Nephron (organoid): ENCODE results near the gene FKBP14.

Source experiments
- H3K27ac Mint-ChIP-seq, 3 experiments: 2 replicates each; pipeline ENCODE4 v1.8.0; 2020; ENCODE audit warnings: mixed read lengths in 3 of 3, mild to moderate bottlenecking in 2 of 3, moderate library complexity in 1 of 3
- H3K27me3 Mint-ChIP-seq: 2 replicates; pipeline ENCODE4 v1.8.0; 2021; ENCODE audit warnings: low read depth, mild to moderate bottlenecking, moderate library complexity, mixed read lengths
- H3K36me3 Mint-ChIP-seq: 2 replicates; pipeline ENCODE4 v1.8.0; 2020; ENCODE audit warnings: low read depth, mixed read lengths
- H3K4me1 Mint-ChIP-seq: 2 replicates; pipeline ENCODE4 v1.8.0; 2020; ENCODE audit warnings: mixed read lengths
- H3K4me3 Mint-ChIP-seq, 3 experiments: 2 replicates each; pipeline ENCODE4 v1.8.0; 2020; ENCODE audit warnings: mild to moderate bottlenecking in 3 of 3, mixed read lengths in 3 of 3, moderate library complexity in 2 of 3
- H3K9me3 Mint-ChIP-seq: 2 replicates; pipeline ENCODE4 v1.8.0; 2020; ENCODE audit warnings: mixed read lengths
- TF ChIP-seq, protein P1 (sequence below), 3 experiments: fragments of 200-600 bp; sonication (generic); IDR thresholded peaks; one replicate each; pipeline ENCODE4 v1.5.0; 2021; ENCODE audit warnings: antibody characterized with exemption in 3 of 3; ENCODE audit not compliant: unreplicated experiment in 3 of 3

Gene FKBP14

DNA sequence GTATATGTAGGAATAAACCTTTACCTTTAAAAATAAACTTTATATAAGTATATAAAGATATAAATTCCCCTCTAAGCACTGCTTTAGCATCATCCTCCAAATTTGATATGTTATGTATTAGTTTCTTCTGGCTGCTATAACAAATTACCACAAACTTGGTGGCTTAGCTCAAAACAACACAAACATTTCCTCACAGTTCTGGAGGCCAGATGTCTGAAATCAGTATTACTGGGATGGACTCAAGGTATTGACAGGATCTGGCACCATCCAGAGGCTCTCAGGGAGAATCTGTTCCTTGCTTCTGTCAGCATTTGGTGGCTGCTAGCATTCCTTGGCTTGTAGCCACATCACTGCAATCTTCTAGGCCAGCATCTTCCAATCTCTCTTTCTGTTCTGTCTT is 30.2 kb downstream of the FKBP14 start:
- TF ChIP-seq, protein P1, sequence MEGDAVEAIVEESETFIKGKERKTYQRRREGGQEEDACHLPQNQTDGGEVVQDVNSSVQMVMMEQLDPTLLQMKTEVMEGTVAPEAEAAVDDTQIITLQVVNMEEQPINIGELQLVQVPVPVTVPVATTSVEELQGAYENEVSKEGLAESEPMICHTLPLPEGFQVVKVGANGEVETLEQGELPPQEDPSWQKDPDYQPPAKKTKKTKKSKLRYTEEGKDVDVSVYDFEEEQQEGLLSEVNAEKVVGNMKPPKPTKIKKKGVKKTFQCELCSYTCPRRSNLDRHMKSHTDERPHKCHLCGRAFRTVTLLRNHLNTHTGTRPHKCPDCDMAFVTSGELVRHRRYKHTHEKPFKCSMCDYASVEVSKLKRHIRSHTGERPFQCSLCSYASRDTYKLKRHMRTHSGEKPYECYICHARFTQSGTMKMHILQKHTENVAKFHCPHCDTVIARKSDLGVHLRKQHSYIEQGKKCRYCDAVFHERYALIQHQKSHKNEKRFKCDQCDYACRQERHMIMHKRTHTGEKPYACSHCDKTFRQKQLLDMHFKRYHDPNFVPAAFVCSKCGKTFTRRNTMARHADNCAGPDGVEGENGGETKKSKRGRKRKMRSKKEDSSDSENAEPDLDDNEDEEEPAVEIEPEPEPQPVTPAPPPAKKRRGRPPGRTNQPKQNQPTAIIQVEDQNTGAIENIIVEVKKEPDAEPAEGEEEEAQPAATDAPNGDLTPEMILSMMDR (IDR thresholded peaks at IDR 0.05; ENCODE audit: unreplicated experiment in 3 of 3) = no peak
- no peaks in the 10 kb centered on the region for H3K4me1 Mint-ChIP-seq
- no peaks in the 10 kb centered on the region for H3K27me3 Mint-ChIP-seq
- H3K36me3 Mint-ChIP-seq = peaks cover 18% of the 10 kb centered on the region
- H3K4me3 Mint-ChIP-seq = no peak overlapping the region
- H3K27ac Mint-ChIP-seq = no peak overlapping the region
- H3K9me3 Mint-ChIP-seq = peaks cover 30% of the 10 kb centered on the region

GRCh38 chr7:29995652-29996051 is 30.9 kb downstream of the FKBP14 start:
- TF ChIP-seq, protein P1 (IDR thresholded peaks at IDR 0.05; ENCODE audit: unreplicated experiment in 3 of 3) = no peak
- no peak overlapping the region for H3K27ac Mint-ChIP-seq
- peaks cover 18% of the 10 kb centered on the region for H3K36me3 Mint-ChIP-seq
- peaks cover 34% of the 10 kb centered on the region for H3K9me3 Mint-ChIP-seq
- H3K4me1 Mint-ChIP-seq = no peaks in the 10 kb centered on the region
- no peak overlapping the region for H3K4me3 Mint-ChIP-seq
- H3K27me3 Mint-ChIP-seq = no peaks in the 10 kb centered on the region

- H3K36me3 Mint-ChIP-seq = peaks cover 18% of the 10 kb centered on the region
- TF ChIP-seq, protein P1 (IDR thresholded peaks at IDR 0.05; ENCODE audit: unreplicated experiment in 3 of 3) = no peak
- H3K27ac Mint-ChIP-seq = no peak overlapping the region
- peaks cover 10% of the 10 kb centered on the region for H3K4me1 Mint-ChIP-seq
- H3K9me3 Mint-ChIP-seq = peaks cover 34% of the 10 kb centered on the region
- H3K27me3 Mint-ChIP-seq = no peaks in the 10 kb centered on the region
- no peak overlapping the region for H3K4me3 Mint-ChIP-seq
Measured at GRCh38 chr7:29993140-29993539, 33.4 kb downstream of the FKBP14 start.

GRCh38 chr7:29991937-29992336 is 34.6 kb downstream of the FKBP14 start:
- Mint-ChIP-seq H3K9me3 (peaks cover 29% of the 10 kb centered on the region), H3K4me3 (peak overlapping the region; percentile 24 to 46 (median 41)), H3K4me1 (peaks cover 20% of the 10 kb centered on the region), H3K36me3 (peaks cover 17% of the 10 kb centered on the region), H3K27me3 (no peaks in the 10 kb centered on the region), H3K27ac (no peak overlapping the region)
- TF ChIP-seq, protein P1 (IDR thresholded peaks at IDR 0.05; ENCODE audit: unreplicated experiment in 3 of 3) = no peak

DNA sequence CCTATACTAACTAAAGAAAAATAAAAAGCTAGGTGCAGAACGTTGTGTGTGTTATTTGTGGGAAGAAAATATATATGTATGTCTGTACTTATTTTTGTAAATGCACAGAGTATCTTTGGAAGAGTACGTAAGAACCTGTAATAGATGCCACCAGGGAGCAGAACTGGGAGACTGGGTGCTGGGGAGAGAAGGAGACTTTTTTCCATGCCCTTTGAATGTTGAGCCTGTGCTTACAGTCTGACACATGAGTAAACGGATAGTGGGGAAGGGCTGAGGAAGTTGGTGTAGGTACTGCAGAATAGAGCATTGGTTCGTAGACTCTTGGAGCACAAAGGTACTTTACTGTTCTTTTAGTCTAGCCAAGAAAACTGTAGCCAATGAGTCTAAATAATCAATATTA is 35.6 kb downstream of the FKBP14 start:
- Mint-ChIP-seq H3K4me3 (peak overlapping the region; percentile 83 to 92 (median 87)), H3K27me3 (no peaks in the 10 kb centered on the region)
- TF ChIP-seq, protein P1 (IDR thresholded peaks at IDR 0.05; ENCODE audit: unreplicated experiment in 3 of 3) = no peak

GRCh38 chr7:29989257-29989995 is 37.1 kb downstream of the FKBP14 start, which contains the start of gene SCRN1:
TSS of gene SCRN1 (minus strand) at chr7:29989801. CDS start at chr7:29969067, 20,734 bp downstream.
- peaks cover 14% of the 10 kb centered on the region for H3K36me3 Mint-ChIP-seq
- peak within 1 kb of the TSS; percentile 87 to 96 (median 93) for H3K4me3 Mint-ChIP-seq
- peaks cover 16% of the 10 kb centered on the region for H3K9me3 Mint-ChIP-seq
- H3K27ac Mint-ChIP-seq = peak within 1 kb of the TSS; percentile 97 to 99 (median 99)
- no peaks in the 10 kb centered on the region for H3K27me3 Mint-ChIP-seq
- peaks cover 22% of the 10 kb centered on the region for H3K4me1 Mint-ChIP-seq
- TF ChIP-seq, protein P1 (IDR thresholded peaks at IDR 0.05; ENCODE audit: unreplicated experiment in 3 of 3) = peak in 1 of 3 experiments; percentile 23

More for the DNA sequence above, 35.6 kb downstream of the FKBP14 start:
- H3K4me1 Mint-ChIP-seq = peaks cover 22% of the 10 kb centered on the region
- H3K27ac Mint-ChIP-seq = peak overlapping the region; percentile 5 to 86 (median 19)
- peaks cover 20% of the 10 kb centered on the region for H3K9me3 Mint-ChIP-seq
- peaks cover 13% of the 10 kb centered on the region for H3K36me3 Mint-ChIP-seq
